HCT116 (cell line): ENCODE results near the gene IGSF3. TPM values are rescaled to one million over a fixed set of nuclear protein-coding genes. Genes with fewer than 3 reads are reported as not detected.
"Not testable (repeated sequence)": the region's sequence is repeated elsewhere in the genome, so short reads cannot be mapped to it uniquely, and the experiment has no call there.

Experiments used
- ATAC-seq: fragments of 200-7000 bp; cut with Tn5 transposase; 2 replicates; pipeline ENCODE4 v1.9.1; 2020; ENCODE audit warnings: mild to moderate bottlenecking, moderate library complexity
- BruUV-seq: library from RNA; stranded (reverse); fragments of 400-500 nt; replicated peaks from 2 replicates; lab custom pipeline; 2021; lab: Mats Ljungman, UMichigan
- CTCF ChIA-PET: fragments of 300-600 bp; sonication (Branson Sonifier 250); formaldehyde crosslinking; loops from one replicate; lab custom pipeline; 2021; ENCODE audit warnings: antibody characterized with exemption; lab: Charles Lee
- POLR2A ChIA-PET: fragments of 300-600, 350-600 bp; sonication (Branson Sonifier 250); formaldehyde crosslinking; loops from one replicate; lab custom pipeline; 2021; ENCODE audit warnings: antibody characterized with exemption; lab: Charles Lee
- RAD21 ChIA-PET, 2 experiments: fragments of 300-600 bp; sonication (Branson Sonifier 250); formaldehyde crosslinking; loops; one replicate each; lab custom pipeline; 2023; ENCODE audit warnings: low total read pairs in 2 of 2; ENCODE audit not compliant: uncharacterized antibody in 2 of 2, unreplicated experiment in 2 of 2, low non-redundant PET in 1 of 2; lab: Charles Lee
- DNase-seq: peaks from one replicate; pipeline ENCODE4 v3.0.0-alpha.2; 2010; ENCODE audit warnings: low read depth, low spot score
- H2AFZ ChIP-seq: fragments of 200-600 bp; shearing (Covaris generic), sonication (generic); 2 replicates; pipeline ENCODE4 v1.6.1; 2017; ENCODE audit warnings: low read depth, mixed run types, mixed read lengths, antibody characterized with exemption, low read length; ENCODE audit not compliant: poor library complexity, severe bottlenecking
- H3K27ac ChIP-seq: 2 replicates; pipeline ENCODE4 v1.5.1; 2012; ENCODE audit warnings: low read depth, low read length
- H3K27me3 ChIP-seq: fragments of 200-600 bp; sonication (generic); 2 replicates; pipeline ENCODE4 v1.6.1; 2016; ENCODE audit warnings: mixed run types, low read length, mixed read lengths; ENCODE audit not compliant: insufficient read depth
- H3K36me3 ChIP-seq, 2 experiments: fragments of 200-500 bp in 1 of 2; fragments of 200-600 bp in 1 of 2; sonication (Bioruptor generic) in 1 of 2; sonication (generic) in 1 of 2; 2 replicates each; pipeline versions ENCODE4 v1.5.1 to v1.6.1; 2014 to 2016; ENCODE audit warnings: low read length in 2 of 2, inconsistent platforms in 1 of 2, mixed read lengths in 1 of 2, mixed run types in 1 of 2; ENCODE audit not compliant: insufficient read depth in 2 of 2, control insufficient read depth in 1 of 2
- H3K4me1 ChIP-seq, 2 experiments: fragments of 200-600 bp in 1 of 2; sonication (generic) in 1 of 2; 2 replicates each; pipeline versions ENCODE4 v1.5.1 to v1.6.1; 2012 to 2017; ENCODE audit warnings: low read length in 2 of 2, inconsistent platforms in 1 of 2, mild to moderate bottlenecking in 1 of 2, mixed read lengths in 1 of 2, mixed run types in 1 of 2, moderate library complexity in 1 of 2; ENCODE audit not compliant: insufficient read depth in 2 of 2, control insufficient read depth in 1 of 2
- H3K4me2 ChIP-seq: fragments of 200-600 bp; sonication (generic); 2 replicates; pipeline ENCODE4 v1.6.1; 2017; ENCODE audit warnings: mixed run types, low read length, mixed read lengths
- H3K4me3 ChIP-seq, 2 experiments: fragments of 200-600 bp in 1 of 2; sonication (generic) in 1 of 2; replicated peaks in 1 of 2; 2 replicates each; pipeline ENCODE4 v1.5.1; 2011 to 2016; ENCODE audit warnings: low read length in 2 of 2, control low read depth in 1 of 2, low read depth in 1 of 2, mild to moderate bottlenecking in 1 of 2, mixed read lengths in 1 of 2, mixed run types in 1 of 2
- H3K79me2 ChIP-seq: fragments of 200-600 bp; sonication (generic); 2 replicates; pipeline ENCODE4 v1.6.1; 2017; ENCODE audit warnings: mild to moderate bottlenecking, mixed run types, low read length, moderate library complexity, mixed read lengths; ENCODE audit not compliant: insufficient read depth
- H3K9ac ChIP-seq: fragments of 200-600 bp; sonication (generic); 2 replicates; pipeline ENCODE4 v1.6.1; 2016; ENCODE audit warnings: low read length, mixed read lengths
- H3K9me2 ChIP-seq: fragments of 200-600 bp; sonication (generic), shearing (Covaris generic); 2 replicates; pipeline ENCODE4 v1.6.1; 2017; ENCODE audit warnings: mixed run types, mild to moderate bottlenecking, moderate library complexity; ENCODE audit not compliant: insufficient read depth
- H3K9me3 ChIP-seq, 2 experiments: fragments of 200-500 bp in 1 of 2; fragments of 200-600 bp in 1 of 2; sonication (Bioruptor generic) in 1 of 2; sonication (generic) in 1 of 2; 2 replicates each; pipeline ENCODE4 v1.6.1; 2014 to 2017; ENCODE audit warnings: low read length in 2 of 2, mixed read lengths in 2 of 2, inconsistent platforms in 1 of 2, low read depth in 1 of 2, mild to moderate bottlenecking in 1 of 2, mixed run types in 1 of 2, moderate library complexity in 1 of 2; ENCODE audit not compliant: control insufficient read depth in 1 of 2, insufficient read depth in 1 of 2
- H4K20me1 ChIP-seq: fragments of 200-600 bp; sonication (generic), shearing (Covaris generic); 2 replicates; pipeline ENCODE4 v1.6.1; 2017; ENCODE audit warnings: mixed run types, mild to moderate bottlenecking, moderate library complexity; ENCODE audit not compliant: insufficient read depth
- intact Hi-C: fragments of 100-400 bp; cut with micrococcal nuclease; formaldehyde crosslinking; loops from 2 replicates; pipeline ENCODE4 v1.10.0; 2022
- total RNA-seq: library from RNA; stranded (reverse); gene quantifications from one replicate; pipeline ENCODE4 v1.2.1, GENCODE V29; 2021; ENCODE audit not compliant: unreplicated experiment

IGSF3 gene
- total RNA-seq, 1 experiment from 2014 or later, result 18.6 TPM

DNA sequence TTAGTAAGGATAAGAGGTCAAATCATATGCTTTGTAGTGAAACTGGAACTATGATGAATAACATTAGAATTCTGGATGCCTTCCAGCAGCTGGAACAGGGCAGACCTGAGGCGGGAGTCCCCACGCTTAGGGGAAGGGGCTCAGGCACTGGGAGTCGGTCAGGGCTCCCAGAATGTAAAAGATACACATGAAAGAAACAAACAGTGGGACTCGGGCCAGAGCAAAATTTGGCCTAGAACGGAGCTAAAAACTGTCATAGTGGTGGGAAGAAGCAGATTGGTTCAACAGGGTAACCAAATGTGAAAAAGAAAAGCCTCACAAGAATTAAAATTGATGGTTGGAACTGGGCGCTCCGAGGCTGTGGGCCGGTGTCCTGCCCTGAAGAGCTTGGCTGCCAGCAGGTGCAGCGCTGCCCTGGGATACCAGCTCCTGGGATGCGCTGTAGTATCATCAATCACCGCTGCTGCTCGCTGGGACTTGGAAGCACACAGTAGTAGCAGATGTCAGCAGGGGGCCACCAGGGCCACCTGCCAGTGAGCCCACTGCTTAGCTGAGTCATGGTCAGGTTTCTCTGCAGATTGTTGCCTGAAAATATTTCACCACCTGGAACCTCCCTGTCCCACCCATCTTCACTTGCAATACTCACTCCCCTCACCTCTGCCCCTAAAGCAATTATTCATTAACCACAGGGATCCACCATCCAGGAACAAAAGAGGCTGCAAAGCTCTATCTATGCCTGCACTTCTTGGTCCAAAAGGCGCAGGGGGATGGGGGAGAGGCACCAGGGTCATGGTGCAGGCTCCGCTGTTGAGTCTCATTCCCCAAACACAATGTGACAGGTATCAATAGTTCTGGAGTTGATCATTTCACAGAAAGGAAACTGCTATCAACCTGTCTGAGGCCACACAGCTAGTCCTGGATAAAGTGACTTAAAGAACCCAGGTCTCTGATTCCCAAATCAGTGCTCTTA lies 24.9 kb downstream of the IGSF3 start:
- intact Hi-C loops, result loop anchor here (2.0 kb wide), 1 partner anchor 24 kb away; the partner anchor contains the start of gene IGSF3
- H4K20me1 ChIP-seq, H3K27me3 ChIP-seq, RAD21 ChIA-PET, H3K79me2 ChIP-seq, BruUV-seq, H3K9me2 ChIP-seq, ATAC-seq, H3K9me3 ChIP-seq, POLR2A ChIA-PET, H3K36me3 ChIP-seq, H2AFZ ChIP-seq, H3K9ac ChIP-seq: not testable (repeated sequence)
- H3K4me2 ChIP-seq, result peak overlapping the region; percentile 73
- CTCF ChIA-PET, result interaction anchor here (0.7 kb wide), 1 partner anchor 30 kb away, joined by 3 read pairs; no protein-coding TSS in a partner anchor
- H3K27ac ChIP-seq, result peak overlapping the region; percentile 33; the same call in 1 of the 2 replicates
- H3K4me1 ChIP-seq, result peaks cover 27 to 29% of the 10 kb centered on the region in 2 experiments
- peak; percentile 29 for DNase-seq
- H3K4me3 ChIP-seq, result peak overlapping the region in 1 of 2 experiments; percentile 20; a peak in 1 of 4 replicates

DNA sequence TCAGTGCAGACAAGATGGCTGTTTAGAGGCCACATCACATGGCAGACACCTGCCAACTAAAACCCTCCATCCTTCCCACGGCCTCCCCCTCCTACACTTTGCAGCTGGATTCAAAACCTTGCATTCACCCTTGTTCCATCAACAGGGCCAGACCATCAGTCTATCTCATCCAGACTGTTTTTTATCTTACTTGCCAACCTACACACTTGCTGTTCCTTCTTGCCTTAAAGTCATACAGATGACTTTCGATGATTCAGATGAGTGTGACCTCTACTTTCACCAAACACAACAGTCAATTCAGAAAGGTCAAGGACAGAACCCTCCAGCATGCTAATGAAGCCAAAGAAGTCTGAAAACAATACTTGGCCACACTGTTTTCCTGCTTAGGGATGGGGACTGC lies 29.9 kb downstream of the IGSF3 start:
- POLR2A ChIA-PET, H3K9me3 ChIP-seq, H3K27me3 ChIP-seq, H3K27ac ChIP-seq, intact Hi-C loops, H4K20me1 ChIP-seq, H3K36me3 ChIP-seq, H3K4me2 ChIP-seq, H3K79me2 ChIP-seq, H3K4me3 ChIP-seq, H3K9ac ChIP-seq, CTCF ChIA-PET, RAD21 ChIA-PET, BruUV-seq, H3K9me2 ChIP-seq, H2AFZ ChIP-seq, ATAC-seq, DNase-seq: not testable (repeated sequence)
- peaks cover 12 to 13% of the 10 kb centered on the region in 2 experiments for H3K4me1 ChIP-seq

DNA sequence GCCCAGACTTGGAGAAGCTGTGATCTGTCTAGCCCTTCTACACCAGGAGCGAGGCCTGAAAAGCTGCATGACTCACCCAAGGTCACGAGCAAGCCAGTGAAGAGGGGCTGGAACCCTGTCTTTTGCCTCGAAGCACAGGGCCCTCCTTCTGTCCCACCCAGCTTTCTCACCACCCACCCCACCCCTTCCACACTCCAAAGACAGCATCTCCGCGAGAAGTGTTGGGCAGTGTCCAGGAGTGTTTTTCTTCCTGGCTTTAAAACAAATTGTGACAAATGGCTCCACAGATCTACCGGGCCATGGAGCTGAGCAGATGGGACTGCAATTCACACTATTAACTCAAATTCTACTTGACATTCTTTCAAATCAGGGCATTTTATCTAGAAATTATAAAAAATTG lies 30.9 kb downstream of the IGSF3 start:
- RAD21 ChIA-PET, ATAC-seq, H3K9ac ChIP-seq, CTCF ChIA-PET, H3K27me3 ChIP-seq, H3K27ac ChIP-seq, H3K4me1 ChIP-seq, POLR2A ChIA-PET, H3K79me2 ChIP-seq, H2AFZ ChIP-seq, BruUV-seq, H3K9me2 ChIP-seq, H3K36me3 ChIP-seq, H4K20me1 ChIP-seq, intact Hi-C loops, DNase-seq, H3K4me2 ChIP-seq, H3K4me3 ChIP-seq, H3K9me3 ChIP-seq: not testable (repeated sequence)

DNA sequence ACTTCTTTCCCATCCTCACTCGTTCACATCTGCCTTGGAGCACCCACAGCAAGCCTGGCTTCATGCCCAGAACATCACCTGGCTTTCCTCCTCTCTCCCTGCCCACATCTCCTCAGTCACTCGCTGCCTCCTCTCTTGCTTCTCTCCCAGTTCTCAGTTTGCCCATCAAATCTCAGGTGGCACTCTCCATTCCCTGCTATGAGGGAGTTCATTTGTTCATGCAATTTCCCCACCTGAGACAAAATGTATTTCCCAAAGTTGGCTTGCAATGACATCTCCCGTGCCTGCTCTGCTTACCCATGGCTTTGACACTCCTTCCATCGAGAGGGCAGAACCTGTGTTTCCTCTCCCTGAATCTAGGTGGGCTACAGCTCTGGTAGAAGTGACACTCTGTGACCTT lies 33.1 kb downstream of the IGSF3 start:
- H3K79me2 ChIP-seq, H3K9ac ChIP-seq, H3K27me3 ChIP-seq, H3K27ac ChIP-seq, H3K36me3 ChIP-seq, H3K9me3 ChIP-seq, H3K4me3 ChIP-seq, BruUV-seq, H3K4me1 ChIP-seq, CTCF ChIA-PET, DNase-seq, H3K4me2 ChIP-seq, H4K20me1 ChIP-seq, POLR2A ChIA-PET, H2AFZ ChIP-seq, RAD21 ChIA-PET, intact Hi-C loops, ATAC-seq, H3K9me2 ChIP-seq: not testable (repeated sequence)
